HG03103 (cell line): Measurements from ENCODE around the gene TPI1.
"Not testable (repeated sequence)": the region's sequence is repeated elsewhere in the genome, so short reads cannot be mapped to it uniquely, and the experiment has no call there.

Source experiments
- ATAC-seq: cut with Tn5 transposase; IDR thresholded peaks from one replicate; pipeline ENCODE4 v1.9.1; 2021; ENCODE audit warnings: low read depth; ENCODE audit not compliant: unreplicated experiment

The TPI1 gene

GRCh38 chr12:6865307-6865706 is 2.0 kb upstream of the TPI1 start:
- ATAC-seq, result not testable (repeated sequence)

- no peak for ATAC-seq
Observed at GRCh38 chr12:6866163-6866919, 990 bp upstream of the TPI1 start.

- no peak for ATAC-seq
Observed at GRCh38 chr12:6866920-6867412, 365 bp upstream of the TPI1 start.

- ATAC-seq, result no peak
Observed at GRCh38 chr12:6868211-6869048, 1.1 kb downstream of the TPI1 start.

GRCh38 chr12:6869049-6870021 is 2.0 kb downstream of the TPI1 start:
- no peak for ATAC-seq

GRCh38 chr12:6870304-6870703 is 3.0 kb downstream of the TPI1 start:
- not testable (repeated sequence) for ATAC-seq

- no peak for ATAC-seq
Observed at GRCh38 chr12:6871052-6871957, 4.0 kb downstream of the TPI1 start.

GRCh38 chr12:6872073-6873048 is 5.0 kb downstream of the TPI1 start:
- ATAC-seq, result no peak

- ATAC-seq, result peak; percentile 61
Observed at GRCh38 chr12:6873094-6874014, 6.0 kb downstream of the TPI1 start, which contains the start of gene SPSB2. Gene SPSB2 (minus strand): TSS chr12:6873303. CDS start chr12:6872901, 402 bp downstream.

- ATAC-seq, result not testable (repeated sequence)
Observed at GRCh38 chr12:6874015-6874368, 6.7 kb downstream of the TPI1 start.

- not testable (repeated sequence) for ATAC-seq
Observed at GRCh38 chr12:6879824-6880223, 12.5 kb downstream of the TPI1 start.

GRCh38 chr12:6883252-6883651 is 15.9 kb downstream of the TPI1 start:
- no peak for ATAC-seq

- ATAC-seq, result no peak
Observed at GRCh38 chr12:6883683-6884082, 16.4 kb downstream of the TPI1 start.

- no peak for ATAC-seq
Observed at GRCh38 chr12:6884539-6884938, 17.2 kb downstream of the TPI1 start.

GRCh38 chr12:6886206-6886999 is 19.1 kb downstream of the TPI1 start:
- ATAC-seq, result not testable (repeated sequence)

- no peak for ATAC-seq
Observed at GRCh38 chr12:6887460-6887859, 20.1 kb downstream of the TPI1 start.
